Upper lobe of left lung (tissue), 4 donors: ENCODE measurements around the gene CDC25A.

Experiments used
- CTCF ChIP-seq, 6 experiments: fragments of 450-650 bp in 4 of 6; fragments of 200-600 bp in 2 of 6; sonication (generic) in 2 of 6; IDR thresholded peaks; one replicate each; pipeline ENCODE4 v1.5.1; 2016 to 2019; ENCODE audit warnings: antibody characterized with exemption in 6 of 6
- EP300 ChIP-seq, 4 donors: sonication (generic); formaldehyde crosslinking; IDR thresholded peaks; one replicate each; pipeline ENCODE4 v1.5.1; 2017; ENCODE audit warnings: antibody characterized with exemption in 4 of 4, control low read depth in 2 of 4
- POLR2A ChIP-seq, 4 donors: fragments of 450-650 bp; IDR thresholded peaks; one replicate each; pipeline ENCODE4 v1.5.1; 2016 to 2017; ENCODE audit warnings: antibody characterized with exemption in 4 of 4, mild to moderate bottlenecking in 2 of 4

- TF ChIP-seq EP300 (IDR thresholded peaks at IDR 0.05) (no peak), POLR2A (IDR thresholded peaks at IDR 0.05) (no peak), CTCF (IDR thresholded peaks at IDR 0.05) (no peak)
These were observed 50.7 kb downstream of the CDC25A start for GRCh38 chr3:48137425-48137999.
